GM23338 (cell line): ENCODE data around the gene PVALEF. TPM values are rescaled to one million over a fixed set of nuclear protein-coding genes. Genes with fewer than 3 reads are reported as not detected.

ENCODE experiments used
- ATAC-seq: fragments of 200-7000 bp; cut with Tn5 transposase; 3 replicates; pipeline ENCODE4 v1.9.1; 2020
- DNase-seq: peaks from one replicate; pipeline ENCODE4 v3.0.0-alpha.2; 2015; ENCODE audit warnings: low spot score
- H2AFZ ChIP-seq: fragments of 200-600 bp; sonication (generic); 2 replicates; pipeline ENCODE4 v1.8.0; 2016; ENCODE audit warnings: antibody characterized with exemption, mild to moderate bottlenecking, moderate library complexity
- H3F3A ChIP-seq: fragments of 200-600 bp; sonication (generic); replicated peaks from 2 replicates; pipeline ENCODE4 v1.8.0; 2017; ENCODE audit warnings: antibody characterized with exemption, mixed run types, low read depth
- H3K27ac ChIP-seq: fragments of 200-600 bp; sonication (generic); 2 replicates; pipeline ENCODE4 v1.6.1; 2016; ENCODE audit warnings: low read depth
- H3K27me3 ChIP-seq: fragments of 200-600 bp; sonication (generic); 2 replicates; pipeline ENCODE4 v1.8.0; 2016; ENCODE audit warnings: mild to moderate bottlenecking, mixed run types, moderate library complexity; ENCODE audit not compliant: insufficient read depth
- H3K36me3 ChIP-seq: fragments of 200-600 bp; sonication (generic); 2 replicates; pipeline ENCODE4 v1.8.0; 2016; ENCODE audit warnings: mild to moderate bottlenecking; ENCODE audit not compliant: insufficient read depth
- H3K4me1 ChIP-seq: fragments of 200-600 bp; sonication (generic); 2 replicates; pipeline ENCODE4 v1.8.0; 2016; ENCODE audit warnings: mild to moderate bottlenecking, moderate library complexity; ENCODE audit not compliant: insufficient read depth
- H3K4me2 ChIP-seq: fragments of 200-600 bp; sonication (generic); 2 replicates; pipeline ENCODE4 v1.7.1; 2017; ENCODE audit warnings: mixed run types
- H3K4me3 ChIP-seq: fragments of 200-600 bp; sonication (generic); 2 replicates; pipeline ENCODE4 v1.6.1; 2016; ENCODE audit warnings: mixed run types
- H3K79me2 ChIP-seq: fragments of 200-600 bp; sonication (generic); replicated peaks from 2 replicates; pipeline ENCODE4 v1.8.0; 2017; ENCODE audit warnings: mild to moderate bottlenecking; ENCODE audit not compliant: insufficient read depth
- H3K9me2 ChIP-seq: fragments of 200-600 bp; sonication (generic); 2 replicates; pipeline ENCODE4 v1.8.0; 2017; ENCODE audit not compliant: insufficient read depth
- H4K20me1 ChIP-seq: fragments of 200-600 bp; sonication (generic); replicated peaks from 2 replicates; pipeline ENCODE4 v1.8.0; 2017; ENCODE audit warnings: mild to moderate bottlenecking; ENCODE audit not compliant: insufficient read depth
- H3K27ac Mint-ChIP-seq: 2 replicates; pipeline ENCODE4 v1.8.0; 2020; ENCODE audit warnings: inconsistent platforms, mild to moderate bottlenecking, moderate library complexity, mixed read lengths
- H3K27me3 Mint-ChIP-seq: 3 replicates; pipeline ENCODE4 v1.8.0; 2022; ENCODE audit warnings: low read depth, mild to moderate bottlenecking, moderate library complexity, mixed read lengths, inconsistent platforms; ENCODE audit not compliant: insufficient read depth, poor library complexity
- H3K36me3 Mint-ChIP-seq: 3 replicates; pipeline ENCODE4 v1.8.0; 2021; ENCODE audit warnings: low read depth, mild to moderate bottlenecking, inconsistent platforms, moderate library complexity, mixed read lengths
- H3K4me1 Mint-ChIP-seq: 3 replicates; pipeline ENCODE4 v1.8.0; 2020; ENCODE audit warnings: mild to moderate bottlenecking, inconsistent platforms, mixed read lengths
- H3K4me3 Mint-ChIP-seq: 3 replicates; pipeline ENCODE4 v1.8.0; 2021; ENCODE audit warnings: moderate library complexity, mild to moderate bottlenecking, inconsistent platforms, mixed read lengths
- H3K9me3 Mint-ChIP-seq: 3 replicates; pipeline ENCODE4 v1.8.0; 2020; ENCODE audit warnings: moderate library complexity, mild to moderate bottlenecking, inconsistent platforms, mixed read lengths
- CREB1 ChIP-seq: fragments of 250-450 bp; sonication (Bioruptor Pico); IDR thresholded peaks from 2 replicates; pipeline ENCODE4 v1.5.0; 2020; ENCODE audit warnings: low read depth, mild to moderate bottlenecking, moderate library complexity
- EZH2 ChIP-seq: fragments of 200-600 bp; sonication (generic); IDR thresholded peaks from one replicate; pipeline ENCODE4 v1.8.0; 2017; ENCODE audit warnings: antibody characterized with exemption, mild to moderate bottlenecking, low read depth; ENCODE audit not compliant: unreplicated experiment
- STAT1 ChIP-seq: IDR thresholded peaks from one replicate; pipeline ENCODE4 v1.6.1; 2016; ENCODE audit warnings: antibody characterized with exemption; ENCODE audit not compliant: unreplicated experiment
- ZNF114 ChIP-seq: fragments of 250-450 bp; sonication (Bioruptor Pico); IDR thresholded peaks from 2 replicates; pipeline ENCODE4 v1.5.0; 2020; ENCODE audit warnings: mild to moderate bottlenecking, moderate library complexity
- ZNF462 ChIP-seq: fragments of 250-450 bp; sonication (Bioruptor Pico); IDR thresholded peaks from 2 replicates; pipeline ENCODE4 v1.5.0; 2020; ENCODE audit warnings: mild to moderate bottlenecking, moderate library complexity
- polyA plus RNA-seq: library from polyadenylated mRNA; unstranded; fragments of >200 nt; fragmentation: Nextera tagmentation; extraction: Ambion mirVana; gene quantifications from 2 replicates; pipeline ENCODE4 v1.2.1, GENCODE V29; 2016
- total RNA-seq: library from RNA; depleted of rRNA; stranded (reverse); fragments of >200 nt; shearing (Covaris generic); gene quantifications from 2 replicates; pipeline ENCODE4 v1.2.3, GENCODE V29; 2014

Gene PVALEF
- total and polyA plus RNA-seq, 2 experiments from 2014 or later = not detected

GRCh38 chr17:81228834-81229665 is 63.7 kb downstream of the PVALEF start (continued):
- TF ChIP-seq CREB1 (CRISPR knock-in tag) = no peak
- TF ChIP-seq ZNF114 (CRISPR knock-in tag) = no peak
- no peak for TF ChIP-seq EZH2
- TF ChIP-seq STAT1 = no peak

GRCh38 chr17:81229666-81229920 is 64.3 kb downstream of the PVALEF start:
- H3K27me3 Mint-ChIP-seq = peaks cover 4% of the 10 kb centered on the region
- no peak overlapping the region; the same call in 2 of the 3 replicates for H3K4me3 Mint-ChIP-seq
- no peaks in the 10 kb centered on the region; the same call in 2 of the 3 replicates for H3K9me3 Mint-ChIP-seq

More at GRCh38 chr17:81229666-81229920, 64.3 kb downstream of the PVALEF start:
- Histone ChIP-seq H3K36me3 (no peaks in the 10 kb centered on the region), H3K27ac (no peak overlapping the region), H3K4me2 (no peak overlapping the region), H3K4me3 (no peak overlapping the region), H3K4me1 (no peaks in the 10 kb centered on the region), H3K79me2 (no peaks in the 10 kb centered on the region), H3K27me3 (no peaks in the 10 kb centered on the region), H4K20me1 (no peaks in the 10 kb centered on the region), H2AFZ (no peak overlapping the region), H3F3A (no peaks in the 10 kb centered on the region), H3K9me2 (no peaks in the 10 kb centered on the region)
- no peak for TF ChIP-seq ZNF462 (CRISPR knock-in tag)
- TF ChIP-seq CREB1 (CRISPR knock-in tag) = no peak
- TF ChIP-seq STAT1 = no peak
- TF ChIP-seq ZNF114 (CRISPR knock-in tag) = no peak
- no peaks in the 10 kb centered on the region for H3K4me1 Mint-ChIP-seq
- no peak for DNase-seq
- no peak overlapping the region for H3K27ac Mint-ChIP-seq
- no peak for ATAC-seq
- H3K36me3 Mint-ChIP-seq = peaks cover 13% of the 10 kb centered on the region
